Cerebellar nuclear complex (tissue), 1 donor: Measurements from ENCODE around the gene ZNF500.
"Not testable (repeated sequence)": the region's sequence is repeated elsewhere in the genome, so short reads cannot be mapped to it uniquely, and the experiment has no call there.

ENCODE experiments used
- DNase-seq, 2 experiments: peaks; one replicate each; lab custom pipeline; 2025; lab: John Stamatoyannopoulos, UW

The ZNF500 gene

DNA sequence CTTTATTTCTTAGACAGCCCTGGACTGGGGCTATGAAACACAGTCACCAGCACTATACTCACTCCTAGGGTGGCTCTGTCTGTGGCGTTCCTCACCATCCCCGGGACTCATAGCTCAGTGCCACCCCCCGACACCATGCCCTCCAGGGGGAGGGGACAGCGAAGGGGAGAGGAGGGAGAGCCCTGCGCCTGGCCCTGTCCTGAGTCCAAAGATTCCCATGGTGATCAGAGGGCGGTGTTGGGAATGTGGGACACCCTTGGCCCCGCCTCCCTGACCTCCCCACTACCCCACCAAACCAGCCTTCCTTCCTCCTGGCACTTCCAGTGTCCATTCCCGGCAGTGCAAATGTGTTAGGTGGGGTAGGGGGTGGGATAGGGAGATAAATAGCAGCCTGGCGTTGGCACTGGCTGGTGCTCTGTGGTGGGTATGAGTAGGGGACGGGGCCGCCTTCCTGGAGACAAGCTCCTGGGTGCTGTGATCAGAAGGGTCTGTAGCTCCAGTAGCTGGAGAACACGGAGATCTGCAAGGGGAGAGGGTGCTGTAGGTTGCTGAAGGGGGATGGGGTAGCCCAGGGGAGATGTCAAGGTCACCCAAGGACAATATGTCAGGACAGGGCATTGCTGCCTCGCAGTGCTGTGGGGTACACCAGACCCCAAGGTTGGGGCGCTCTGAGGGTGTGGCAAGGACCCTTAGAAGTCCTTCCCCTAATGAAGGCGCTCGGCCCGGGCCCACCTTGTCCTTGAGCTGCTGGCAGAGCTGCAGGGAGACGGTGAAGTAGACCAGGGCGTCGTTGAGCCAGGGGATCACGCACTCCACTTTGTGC lies 30.2 kb upstream of the ZNF500 start:
- DNase-seq, result no peak

DNA sequence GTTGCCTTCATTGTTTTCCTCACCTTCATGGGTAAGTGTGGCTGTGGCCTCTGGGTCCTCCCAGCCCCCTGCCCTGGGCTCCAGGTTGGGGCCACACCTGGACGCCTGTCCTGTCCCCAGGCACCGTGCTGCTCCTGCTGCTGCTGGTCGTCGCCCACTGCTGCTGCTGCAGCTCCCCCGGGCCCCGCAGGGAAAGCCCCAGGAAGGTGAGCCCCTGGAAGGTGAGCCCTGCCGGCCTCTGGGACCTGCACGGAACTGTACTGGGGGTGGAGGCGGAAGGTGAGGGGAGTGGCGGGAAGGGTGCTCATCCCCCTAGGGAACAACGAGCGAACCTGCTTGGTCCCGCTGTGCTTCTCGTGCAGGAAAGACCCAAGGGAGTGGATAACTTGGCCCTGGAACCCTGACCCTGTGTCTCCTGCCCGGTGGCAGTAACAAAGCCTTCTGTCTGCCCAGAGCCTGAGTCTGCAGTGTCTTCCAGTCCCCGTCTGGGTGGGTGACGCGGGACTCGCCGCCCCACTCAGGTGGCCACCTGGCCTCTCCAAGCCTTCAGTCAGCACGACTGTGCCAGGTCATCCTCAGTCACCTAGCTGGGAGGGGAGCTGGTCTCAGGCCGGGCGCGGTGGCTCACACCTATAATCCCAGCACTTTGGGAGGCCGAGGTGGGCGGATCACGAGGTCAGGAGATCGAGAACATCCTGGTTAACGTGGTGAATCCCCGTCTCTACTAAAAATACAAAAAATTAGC lies 29.0 kb upstream of the ZNF500 start:
- no peak for DNase-seq

DNA sequence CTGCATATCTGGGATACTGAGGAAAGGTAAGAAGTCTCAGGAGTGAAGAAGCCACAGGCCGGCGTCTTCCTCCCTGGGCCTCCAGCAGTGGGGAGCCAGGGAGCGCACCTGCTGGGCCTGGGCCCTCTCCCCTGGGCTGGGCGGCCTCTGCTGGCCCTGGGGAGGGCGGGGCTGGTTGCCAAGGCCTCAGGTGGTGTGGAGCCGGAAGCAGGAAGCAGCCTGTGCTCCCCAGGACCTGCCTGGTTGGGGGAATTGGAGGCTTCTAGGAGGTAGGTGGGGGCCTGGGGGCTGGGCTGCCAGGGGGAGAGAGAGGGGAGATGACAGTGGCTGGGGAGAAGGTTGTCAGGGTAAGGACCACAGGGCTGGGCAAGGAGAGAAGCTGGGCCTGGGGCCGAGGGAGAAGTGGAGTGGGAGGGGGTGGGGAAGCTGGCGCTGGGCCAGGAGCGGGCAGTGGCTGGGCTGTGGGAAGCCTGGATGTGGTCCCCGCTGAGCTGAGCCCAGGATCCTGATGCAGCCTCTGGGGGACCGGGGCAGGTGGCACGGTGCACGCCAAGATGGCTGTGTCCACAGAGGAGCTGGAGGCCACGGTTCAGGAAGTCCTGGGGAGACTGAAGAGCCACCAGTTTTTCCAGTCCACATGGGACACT lies 28.3 kb upstream of the ZNF500 start, which contains the start of gene SMIM22:
Gene SMIM22, plus strand, starts transcription at position 189 of the 647 bp plus-strand sequence. Its CDS starts 366 bp downstream, at position 555.
- DNase-seq, result no peak

DNA sequence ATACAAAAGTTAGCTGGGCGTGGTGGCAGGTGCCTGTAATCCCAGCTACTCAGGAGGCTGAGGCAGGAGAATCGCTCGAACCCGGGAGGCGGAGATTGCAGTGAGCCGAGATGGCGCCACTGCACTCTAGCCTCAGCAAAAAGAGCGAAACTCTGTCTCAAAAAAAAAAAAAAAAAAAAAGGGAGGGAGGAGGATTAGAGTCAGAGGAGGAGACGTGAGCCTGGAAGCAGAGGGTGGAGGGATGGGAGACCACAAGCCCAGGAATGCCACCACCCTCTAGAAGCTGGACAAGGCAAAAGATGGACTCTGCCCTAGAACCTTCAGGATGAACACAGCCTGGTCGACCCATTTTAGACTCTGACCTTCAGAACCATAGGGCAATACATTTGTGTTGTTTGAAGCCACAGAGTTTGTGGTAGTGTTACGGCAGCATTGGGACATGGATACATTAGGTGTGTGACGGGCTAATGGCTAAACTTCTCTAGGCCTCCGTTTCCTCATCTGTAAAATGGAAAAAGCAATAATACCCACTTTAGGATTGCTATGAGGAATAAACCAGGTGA lies 26.1 kb upstream of the ZNF500 start:
- DNase-seq, result no peak

DNA sequence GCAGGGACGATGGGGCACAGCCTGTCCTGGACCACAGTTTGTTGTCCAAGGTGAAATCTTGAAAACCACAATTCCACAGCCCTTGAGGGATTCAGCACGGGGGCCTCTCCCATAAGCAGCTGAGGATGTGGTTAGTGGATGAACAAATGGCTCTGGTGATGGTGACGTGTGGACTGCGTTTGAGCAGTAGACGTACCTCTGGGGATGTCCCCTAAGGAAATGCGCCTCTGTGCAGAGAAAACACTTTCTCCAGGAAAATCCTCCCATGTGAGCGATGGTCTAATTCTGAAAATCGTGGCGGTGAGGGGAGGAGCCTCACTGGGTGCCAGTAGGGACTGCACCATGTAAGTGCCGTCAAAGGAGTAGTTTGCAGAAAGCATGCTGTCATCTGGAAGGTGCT lies 23.9 kb upstream of the ZNF500 start:
- DNase-seq, result no peak

DNA sequence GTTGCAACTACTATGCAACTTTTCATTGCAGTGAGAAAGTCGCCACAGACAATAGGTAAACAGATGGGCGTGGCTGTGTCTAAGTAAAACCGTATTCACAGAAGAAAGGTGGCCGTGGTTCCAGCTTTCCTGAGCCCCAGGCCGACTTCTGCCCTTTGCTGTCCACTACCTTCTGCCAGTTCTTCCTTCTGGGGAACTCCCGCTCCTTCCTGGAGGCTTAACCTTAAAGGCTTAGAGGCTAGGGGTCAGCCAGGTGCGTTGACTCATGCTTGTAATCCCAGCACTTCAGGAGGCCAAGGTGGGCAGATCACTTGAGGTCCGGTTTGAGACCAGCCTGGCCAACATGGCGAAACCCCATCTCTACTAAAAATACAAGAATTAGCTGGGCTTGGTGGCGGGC lies 23.3 kb upstream of the ZNF500 start:
- no peak for DNase-seq

DNA sequence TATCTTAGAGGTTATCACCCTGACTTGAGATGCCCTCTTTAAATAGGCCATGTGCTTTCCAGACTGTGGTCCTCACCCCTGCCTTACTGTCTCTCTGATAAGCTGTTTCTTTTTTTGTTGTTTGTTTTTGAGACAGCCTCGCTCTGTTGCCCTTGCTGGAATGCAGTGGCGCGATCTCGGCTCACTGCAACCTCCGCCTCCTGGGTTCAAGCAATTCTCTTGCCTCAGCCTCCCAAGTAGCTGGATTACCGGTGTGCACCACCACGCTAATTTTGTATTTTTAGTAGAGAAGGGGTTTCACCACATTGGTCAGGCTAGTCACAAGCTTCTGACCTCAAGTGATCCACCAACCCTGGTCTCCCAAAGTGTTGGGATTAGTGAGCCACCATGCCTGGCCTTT lies 21.9 kb upstream of the ZNF500 start:
- no peak for DNase-seq

DNA sequence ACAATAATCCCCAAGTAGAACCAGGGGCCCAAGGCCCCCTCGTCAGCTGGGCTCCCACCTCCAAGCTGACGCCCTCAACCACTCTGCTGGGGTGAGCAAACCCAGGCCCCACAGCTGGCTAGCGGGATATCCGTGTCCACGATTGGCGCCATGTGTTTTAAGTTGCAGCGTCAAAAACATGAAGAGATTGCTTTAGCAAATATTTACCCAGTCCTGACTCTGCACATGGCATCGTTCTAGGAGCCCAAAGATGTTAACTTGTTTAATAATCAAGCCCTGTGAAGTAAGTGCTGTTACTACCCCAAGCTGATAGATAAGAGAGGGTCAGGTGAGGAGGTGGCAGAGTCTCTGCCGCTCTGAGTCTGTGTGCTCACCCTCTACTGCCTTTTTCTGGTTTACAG lies 21.5 kb upstream of the ZNF500 start:
- no peak for DNase-seq

DNA sequence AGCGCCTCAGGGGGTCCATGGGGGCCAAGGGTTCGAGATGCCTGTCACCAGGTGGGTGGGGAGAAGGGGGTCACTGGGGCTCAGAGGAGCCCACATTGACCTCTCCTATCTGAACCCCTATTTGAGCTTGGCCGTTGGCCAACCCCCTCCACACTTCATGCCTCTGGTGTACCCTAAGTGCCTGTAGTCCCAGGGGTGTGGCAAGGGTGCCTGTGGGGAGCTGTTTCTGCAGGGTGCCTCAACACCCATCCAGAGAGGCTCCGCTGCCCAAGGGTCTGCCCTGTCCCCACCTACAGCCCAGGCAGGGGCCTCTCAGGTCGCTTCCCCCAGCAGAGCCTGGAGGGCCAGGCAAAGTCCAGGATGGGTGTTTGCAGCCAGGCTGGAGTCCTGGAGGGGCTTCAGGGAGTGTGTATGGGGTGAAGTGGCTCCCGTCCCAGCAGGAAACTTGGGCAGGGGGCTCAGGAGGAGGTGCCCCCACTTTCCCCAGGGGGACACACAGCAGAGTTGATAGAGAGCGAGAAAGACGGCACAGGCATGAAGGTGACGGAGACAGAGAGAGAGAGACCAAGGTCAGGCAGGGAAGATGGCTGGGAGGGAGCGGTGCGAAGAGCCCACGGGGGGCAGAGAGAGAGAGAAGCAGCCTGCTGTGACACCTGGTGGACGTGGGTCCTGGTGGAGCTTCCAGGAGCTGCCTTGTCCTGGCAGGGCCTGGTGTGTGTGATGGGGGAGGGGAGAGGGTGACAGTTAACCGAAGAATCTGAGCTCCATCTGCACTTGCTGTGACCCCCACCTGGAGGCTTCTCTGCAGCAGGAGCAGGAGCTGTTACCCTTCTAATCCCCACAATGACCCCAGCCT lies 20.9 kb upstream of the ZNF500 start, which contains the start of gene SEPTIN12:
Gene SEPTIN12, minus strand, starts transcription at position 719 of the 856 bp plus-strand sequence. Its CDS starts 700 bp downstream, at position 19.
- no peak for DNase-seq

DNA sequence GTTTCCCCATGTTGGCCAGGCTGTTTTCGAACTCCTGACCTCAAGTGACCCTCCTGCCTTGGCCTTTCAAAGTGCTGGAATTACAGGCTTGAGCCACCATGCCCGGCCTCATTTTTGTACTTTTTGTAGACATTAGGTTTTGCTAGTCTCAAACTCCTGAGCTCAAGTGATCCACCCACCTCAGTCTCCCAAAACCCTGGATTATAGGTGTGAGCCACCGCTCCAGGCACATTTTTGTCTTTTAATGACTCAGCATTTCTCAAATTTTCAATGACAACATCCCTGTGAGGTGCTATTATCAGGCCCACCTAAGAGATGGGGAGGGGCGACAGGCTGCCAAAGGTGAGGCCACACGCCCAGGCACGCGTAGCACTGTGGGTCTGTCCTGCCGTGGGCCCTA lies 20.1 kb upstream of the ZNF500 start:
- DNase-seq, result no peak

DNA sequence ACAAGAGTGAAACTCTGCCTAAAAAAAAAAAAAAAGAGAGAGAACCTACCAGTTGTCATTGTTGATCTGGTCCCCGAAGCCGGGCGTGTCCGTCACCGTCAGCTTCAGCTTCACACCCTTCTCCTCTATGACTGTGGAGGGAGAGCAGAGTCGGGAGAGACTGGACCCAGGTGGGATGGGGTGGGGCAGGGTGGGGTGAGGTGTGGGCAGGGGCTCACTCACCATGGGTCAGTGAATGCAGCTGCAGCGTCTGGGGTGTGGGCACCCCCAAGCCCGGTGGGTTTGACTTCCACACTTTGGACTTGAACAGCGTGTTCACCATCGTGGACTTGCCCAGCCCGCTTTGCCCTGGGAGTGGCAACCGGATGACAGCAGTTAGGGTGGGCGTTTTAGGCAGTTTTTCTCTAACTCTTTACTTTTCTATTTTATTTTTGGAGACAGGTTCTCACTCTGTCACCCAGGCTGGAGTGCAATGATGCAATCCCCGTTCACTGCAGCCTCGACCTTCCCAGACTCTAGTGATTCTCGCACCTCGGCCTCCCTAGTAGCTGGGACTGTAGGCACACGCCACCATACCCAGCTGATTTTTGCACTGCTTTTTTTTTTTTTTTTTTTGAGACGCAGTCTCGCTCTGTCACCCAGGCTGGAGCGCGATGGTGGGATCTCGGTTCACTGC lies 18.9 kb upstream of the ZNF500 start:
- no peak for DNase-seq

DNA sequence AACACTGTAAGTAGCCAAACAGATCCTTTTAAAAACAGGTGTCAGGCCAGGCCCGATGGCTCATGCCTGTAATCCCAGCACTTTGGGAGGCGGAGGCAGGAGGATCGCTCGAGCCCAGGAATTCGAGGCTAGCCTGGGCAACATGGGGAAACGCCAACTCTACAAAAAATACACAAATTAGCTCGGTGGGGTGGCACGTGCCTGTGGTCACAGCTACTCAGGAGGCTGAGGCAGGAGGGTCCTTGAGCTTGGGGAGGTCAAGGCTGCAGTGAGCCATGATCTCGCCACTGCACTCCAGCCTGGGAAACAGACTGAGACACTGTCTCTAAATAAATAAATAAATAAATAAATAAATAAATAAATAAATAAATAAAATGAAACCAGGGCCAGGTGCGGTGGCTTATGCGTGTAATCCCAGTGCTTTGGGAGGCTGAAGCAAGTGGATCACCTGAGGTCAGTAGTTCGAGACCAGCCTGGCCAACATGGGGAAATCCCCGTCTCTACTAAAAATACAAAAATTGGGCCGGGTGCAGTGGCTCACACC lies 17.6 kb upstream of the ZNF500 start:
- DNase-seq, result not testable (repeated sequence)

DNA sequence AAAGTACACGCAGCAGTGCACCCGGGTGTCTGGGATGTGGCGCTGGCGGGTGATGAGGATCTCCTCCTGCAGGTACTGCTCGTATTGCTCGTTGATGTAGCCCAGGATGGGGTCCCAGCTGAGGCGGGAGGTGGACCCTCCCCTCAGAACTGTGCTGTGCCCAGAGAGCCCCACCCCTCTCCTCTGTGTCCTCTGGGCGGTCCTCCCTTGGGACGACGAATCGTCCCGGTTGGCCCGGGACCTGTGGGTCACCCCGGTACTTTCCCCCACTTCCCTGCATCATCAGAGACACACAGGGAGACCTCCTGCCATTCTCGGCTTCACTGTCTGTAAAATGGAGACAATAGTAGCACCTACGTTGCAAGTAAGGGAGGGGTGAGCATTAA lies 17.0 kb upstream of the ZNF500 start:
- DNase-seq, result no peak

DNA sequence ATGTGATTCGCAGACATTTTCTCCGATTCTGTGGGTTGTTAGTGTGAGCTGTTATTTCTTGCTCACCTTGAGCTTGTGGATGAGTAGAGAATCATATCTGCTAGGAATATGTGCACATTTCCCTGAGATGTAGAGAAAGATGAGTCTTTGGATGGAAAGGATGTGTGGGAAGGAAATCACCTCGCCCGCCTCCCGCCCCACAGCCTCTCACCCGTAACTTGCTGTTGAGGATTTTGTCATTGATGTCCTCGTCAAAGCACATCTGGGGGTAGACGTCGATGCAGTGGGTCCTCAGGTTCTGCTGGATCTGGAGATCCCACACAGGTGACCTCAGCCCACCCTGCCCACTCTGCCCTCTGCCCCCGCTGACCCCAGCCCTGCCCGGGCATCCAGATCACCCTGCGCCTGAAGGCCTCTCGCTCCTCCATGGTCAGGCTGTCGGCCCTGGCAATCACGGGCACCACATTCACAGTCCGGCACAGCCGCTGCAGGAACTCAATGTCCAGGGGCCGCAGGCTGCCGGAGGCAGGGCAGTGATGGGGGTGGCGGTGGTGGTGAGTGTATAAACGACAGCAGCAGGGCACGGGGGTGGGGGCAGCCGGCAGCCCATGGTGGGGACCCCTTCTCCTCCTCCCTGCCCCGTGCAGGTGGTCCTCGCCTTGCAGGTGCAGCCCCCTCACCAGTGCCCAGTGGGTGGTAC lies 16.4 kb upstream of the ZNF500 start:
- no peak for DNase-seq

DNA sequence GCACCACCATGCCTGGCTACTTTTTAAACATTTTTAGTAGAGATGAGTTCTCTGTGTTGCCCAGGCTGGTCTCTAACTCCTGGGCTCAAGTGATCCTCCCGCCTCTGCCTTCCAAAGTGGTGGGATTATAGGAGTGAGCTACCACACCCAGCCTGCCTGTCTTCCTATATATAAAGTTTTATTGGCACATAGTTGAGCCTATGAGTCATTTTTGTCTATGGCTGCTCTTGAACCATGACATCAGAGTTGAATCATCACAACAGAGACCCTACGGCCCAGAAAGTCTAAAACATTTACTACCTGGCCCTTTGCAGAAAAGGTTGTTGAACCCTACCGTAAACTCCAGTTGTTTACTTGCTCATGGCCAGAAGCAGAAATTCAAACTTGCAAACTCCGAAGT lies 13.3 kb upstream of the ZNF500 start:
- no peak for DNase-seq

DNA sequence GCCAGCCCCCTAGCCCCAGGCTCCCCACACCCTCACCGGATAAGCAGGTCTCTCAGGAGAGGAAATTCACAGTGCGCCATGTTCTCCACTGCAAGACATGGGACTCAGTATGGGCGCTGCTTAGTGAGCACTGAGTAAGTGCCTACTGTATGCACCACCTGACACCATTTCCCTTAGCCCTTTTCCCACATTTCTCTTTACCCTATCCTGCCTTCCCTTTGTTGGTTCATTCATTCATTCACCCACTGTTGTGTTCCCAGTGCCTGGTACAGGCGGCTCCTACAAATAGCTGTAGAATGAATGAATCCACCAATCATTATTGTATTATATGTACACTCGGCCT lies 11.1 kb upstream of the ZNF500 start:
- DNase-seq, result no peak

DNA sequence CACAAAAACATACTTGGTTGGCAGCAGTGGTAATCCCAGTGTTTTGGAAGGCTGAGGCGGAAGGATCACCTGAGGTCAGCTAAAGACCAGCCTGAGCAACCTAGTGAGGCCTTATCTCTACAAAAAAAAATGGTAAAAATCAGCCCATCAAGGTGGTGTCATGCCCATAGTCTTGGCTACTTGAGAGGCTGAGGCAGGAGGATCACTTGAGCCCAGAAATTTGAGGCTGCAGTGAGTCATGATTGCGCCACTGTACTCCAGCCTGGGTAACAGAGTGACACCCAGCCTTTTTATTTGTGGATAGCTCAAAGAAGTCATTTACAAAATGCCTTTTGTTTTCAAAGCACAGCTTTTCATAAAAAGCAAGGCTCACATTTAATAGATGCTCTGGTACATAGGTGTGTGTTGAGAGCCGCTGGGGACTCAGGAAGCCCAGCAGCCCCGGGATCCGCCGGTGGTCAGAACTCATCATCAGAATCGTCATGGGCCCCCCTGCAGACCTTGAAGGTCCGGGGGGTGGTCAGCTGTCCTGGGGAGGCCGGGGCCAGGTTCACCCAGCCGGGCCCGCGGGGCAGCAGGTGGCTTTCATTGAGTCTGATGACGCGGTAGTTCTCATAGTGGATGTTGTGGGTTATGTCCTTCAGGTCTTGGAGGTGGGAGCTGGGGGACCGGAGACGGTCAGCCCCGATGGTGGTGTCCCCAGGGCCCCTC lies 10.5 kb upstream of the ZNF500 start:
- DNase-seq, result no peak

DNA sequence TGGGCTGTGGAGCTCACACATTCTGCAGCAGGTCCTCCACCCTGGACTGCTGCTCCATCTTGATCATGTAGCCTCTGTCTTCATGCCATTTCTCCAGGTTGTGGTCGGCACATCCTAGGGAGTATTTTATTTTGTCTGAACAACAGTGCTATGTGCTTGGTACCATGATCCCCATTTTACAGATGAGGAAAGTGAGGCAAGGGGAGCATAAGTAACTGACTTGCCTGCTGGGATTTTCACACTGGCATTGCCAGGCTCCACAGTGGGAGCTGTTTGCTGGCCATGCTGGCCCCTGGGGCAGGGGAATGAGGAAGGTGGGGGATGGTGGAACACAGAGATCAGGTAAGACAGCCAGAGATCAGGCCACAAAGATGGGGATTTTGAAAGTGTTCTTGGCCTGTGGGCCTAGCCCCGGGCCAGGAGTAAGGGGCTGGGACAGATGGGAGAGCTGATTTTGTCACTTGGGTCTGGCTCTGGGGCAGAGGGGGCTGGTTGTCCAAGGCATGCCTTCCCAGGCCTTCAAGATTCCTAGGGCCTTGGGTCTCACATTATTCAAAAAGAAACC lies 9.3 kb upstream of the ZNF500 start:
- DNase-seq, result no peak

DNA sequence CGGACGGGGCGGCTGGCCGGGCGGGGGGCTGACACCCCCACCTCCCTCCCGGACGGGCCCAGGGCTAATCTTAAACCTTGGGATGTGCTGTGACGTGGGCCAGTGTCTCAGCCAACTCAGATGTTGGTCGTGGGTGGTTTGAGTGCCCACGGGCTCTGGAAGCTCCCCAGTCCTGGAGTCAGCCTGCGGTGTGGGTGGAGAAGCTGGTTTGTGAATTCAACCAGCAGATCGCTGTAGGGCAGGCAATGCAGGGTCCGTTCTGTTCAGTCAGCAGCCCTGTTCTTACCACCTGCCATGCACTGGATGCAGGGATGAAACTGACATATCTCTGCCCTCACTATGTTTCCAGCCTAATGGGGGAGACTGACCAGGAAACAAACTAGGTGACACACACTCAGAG lies 8.0 kb upstream of the ZNF500 start:
- no peak for DNase-seq
